ENCODE measurements around the gene DCPS. TPM values are rescaled to one million over a fixed set of nuclear protein-coding genes. Genes with fewer than 3 reads are reported as not detected.
A peak's percentile ranks its signal among the peaks of the same experiment; 100 is the strongest.
"Not testable (repeated sequence)": the region's sequence is repeated elsewhere in the genome, so short reads cannot be mapped to it uniquely, and the experiment has no call there.

DCPS gene
- total RNA-seq, 1 experiment from 2014 or later = 27.8 TPM

GRCh38 chr11:126359431-126360048 is 55.7 kb downstream of the DCPS start:
- no peak for DNase-seq (ENCODE audit: low read depth)

- DNase-seq (ENCODE audit: low read depth) = no peak
Measured at GRCh38 chr11:126360049-126360446, 56.2 kb downstream of the DCPS start.

DNA sequence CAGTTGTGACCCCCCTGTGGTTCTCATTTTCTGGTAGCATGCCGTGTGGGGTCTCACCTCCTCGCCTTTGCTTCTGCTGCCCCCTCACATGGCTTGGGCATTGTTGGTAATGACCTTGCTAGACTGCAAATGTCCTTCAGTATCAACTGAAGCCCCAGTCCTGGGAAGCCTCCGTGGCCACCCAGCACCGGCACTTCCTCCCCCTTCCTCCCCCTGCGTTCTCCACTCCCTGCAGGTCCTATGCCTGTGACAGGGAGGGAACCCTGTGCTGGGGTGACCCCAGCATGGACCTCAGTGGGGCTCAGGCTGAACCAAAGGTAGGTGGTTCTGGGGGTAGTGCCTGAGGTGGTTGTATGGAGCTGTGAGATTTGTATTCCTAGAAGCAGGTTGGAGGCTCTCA is 57.5 kb downstream of the DCPS start:
- DNase-seq (ENCODE audit: low read depth) = no peak

GRCh38 chr11:126362879-126363655 is 59.2 kb downstream of the DCPS start:
- no peak for DNase-seq (ENCODE audit: low read depth)

DNA sequence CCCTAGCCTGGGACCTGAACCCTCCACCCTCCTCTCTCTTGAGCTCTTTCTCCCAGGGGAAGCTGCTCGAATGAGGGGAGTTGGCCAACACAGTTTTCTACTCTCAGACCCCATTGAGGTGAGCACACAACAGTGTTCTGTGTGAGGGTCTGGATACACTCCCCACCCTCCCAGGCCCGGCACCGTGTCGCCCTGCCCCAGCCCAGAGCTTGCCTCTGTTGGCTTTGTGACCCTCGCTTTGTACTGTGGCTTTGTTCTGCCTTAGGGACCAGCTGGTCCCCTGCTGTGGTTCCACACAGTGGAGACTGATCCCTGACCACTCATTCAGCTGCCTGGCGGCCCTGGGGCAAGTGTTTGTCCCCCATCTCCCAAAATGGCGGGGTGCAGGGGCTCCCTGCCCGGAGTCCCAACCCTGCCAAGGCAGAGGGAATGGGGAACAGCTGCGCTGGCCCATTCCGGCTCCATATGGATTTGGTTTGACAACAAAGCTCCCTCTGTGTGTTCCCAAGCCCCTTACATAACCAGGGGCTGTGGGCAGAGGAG is 59.9 kb downstream of the DCPS start:
- DNase-seq (ENCODE audit: low read depth) = no peak

- DNase-seq (ENCODE audit: low read depth) = not testable (repeated sequence)
Measured at GRCh38 chr11:126364735-126365134, 60.9 kb downstream of the DCPS start.

DNA sequence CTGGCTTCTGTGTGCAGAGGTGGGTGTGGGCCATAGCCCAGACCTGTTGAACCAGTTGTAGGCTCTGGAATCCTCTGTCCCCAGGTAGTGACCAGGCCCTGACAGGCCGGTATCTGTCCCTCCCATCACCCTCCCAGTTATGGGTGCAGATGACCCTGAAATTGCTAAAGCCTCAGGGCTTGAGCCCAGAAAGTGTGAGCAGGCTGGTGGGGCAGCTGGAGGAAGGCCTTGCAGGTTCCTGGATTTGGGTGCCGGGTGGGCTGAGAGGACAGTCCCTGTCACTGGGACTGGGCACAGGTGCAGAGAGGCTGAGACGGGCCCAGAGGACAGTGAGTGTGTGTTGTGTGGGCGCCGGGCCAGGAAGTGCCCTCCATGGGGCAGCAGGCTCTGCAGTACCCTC is 61.6 kb downstream of the DCPS start:
- not testable (repeated sequence) for DNase-seq (ENCODE audit: low read depth)

GRCh38 chr11:126366064-126366822 is 62.4 kb downstream of the DCPS start:
- no peak for DNase-seq (ENCODE audit: low read depth)

DNA sequence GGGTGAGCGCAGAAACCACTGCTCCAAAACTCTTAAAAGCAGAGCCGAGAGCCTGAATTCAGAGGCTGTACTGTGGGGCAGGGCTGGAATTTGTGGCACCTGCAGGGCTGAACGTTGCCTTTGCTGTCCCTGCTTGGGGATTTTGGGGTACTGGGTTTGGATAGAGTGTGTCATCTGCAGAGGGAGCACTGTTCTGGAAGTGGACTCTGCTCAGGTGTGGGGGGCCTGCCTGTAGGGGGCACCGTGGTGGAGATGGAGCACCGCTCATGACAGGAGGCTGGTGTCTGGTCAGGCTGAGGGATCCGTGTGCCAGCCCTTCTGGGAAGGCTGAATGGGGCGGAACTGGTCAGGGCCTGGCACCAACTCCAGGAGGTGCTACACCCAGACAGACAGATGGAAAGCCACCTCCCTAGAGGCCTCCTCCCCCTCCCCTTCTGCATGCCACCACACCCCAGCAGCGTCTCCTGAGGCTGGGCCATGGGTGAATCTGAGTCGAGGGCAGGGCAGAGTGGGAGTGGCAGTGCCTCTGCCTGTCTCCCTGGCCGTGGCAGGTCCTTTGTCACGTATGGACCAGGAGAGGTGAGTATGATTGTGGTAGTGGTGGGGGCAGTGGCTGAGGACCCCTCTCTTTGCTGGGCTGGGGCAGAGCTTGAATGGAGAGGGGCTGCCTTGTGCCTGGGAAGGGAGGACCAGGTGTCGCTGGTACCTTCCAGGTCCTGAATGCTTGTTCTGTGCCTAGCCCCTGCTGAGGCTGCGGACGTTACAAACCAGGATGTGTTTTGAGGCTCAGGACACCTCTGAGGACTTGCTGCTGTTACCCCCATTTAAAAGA is 63.2 kb downstream of the DCPS start:
- not testable (repeated sequence) for DNase-seq (ENCODE audit: low read depth)

- not testable (repeated sequence) for DNase-seq (ENCODE audit: low read depth)
Measured at GRCh38 chr11:126367806-126368205, 63.9 kb downstream of the DCPS start.

DNA sequence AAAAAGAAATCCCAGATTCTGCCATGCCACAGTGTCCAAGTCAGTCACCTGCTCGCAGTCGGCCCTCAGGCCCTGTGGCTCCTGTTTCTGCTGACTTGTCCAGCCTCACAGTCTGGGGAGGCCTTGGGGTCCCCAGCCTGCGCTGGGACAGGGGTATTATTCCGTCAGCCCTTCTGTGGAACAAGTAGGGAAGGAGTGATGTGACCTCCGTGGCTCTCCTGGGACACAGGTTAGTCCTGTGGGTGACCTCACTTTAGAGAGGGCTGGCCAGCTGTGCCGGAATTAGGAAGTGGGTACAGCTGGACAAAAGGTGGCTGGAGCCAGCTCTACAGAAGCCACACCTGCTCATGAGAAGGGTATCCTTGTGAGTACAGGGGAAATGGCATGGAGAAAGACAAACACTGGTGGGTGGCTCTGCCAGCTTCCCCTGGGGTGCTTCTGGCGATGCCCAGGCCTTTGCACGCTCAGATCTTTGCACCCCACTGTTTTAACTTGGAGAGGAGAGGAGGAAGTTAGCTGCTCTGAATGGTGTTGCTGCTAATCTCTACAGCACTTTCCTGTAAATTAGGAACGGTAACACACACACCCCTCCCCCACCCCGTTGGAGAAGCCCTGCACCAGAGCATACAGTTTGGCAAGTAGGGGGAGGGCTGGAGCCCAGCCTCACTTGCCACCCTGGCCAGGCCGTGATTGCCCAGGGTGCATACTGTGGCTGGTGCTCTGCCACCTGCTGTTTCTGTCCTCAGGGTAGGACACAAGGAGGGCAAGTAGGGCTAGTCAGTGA is 64.7 kb downstream of the DCPS start:
- DNase-seq (ENCODE audit: low read depth) = not testable (repeated sequence)

DNA sequence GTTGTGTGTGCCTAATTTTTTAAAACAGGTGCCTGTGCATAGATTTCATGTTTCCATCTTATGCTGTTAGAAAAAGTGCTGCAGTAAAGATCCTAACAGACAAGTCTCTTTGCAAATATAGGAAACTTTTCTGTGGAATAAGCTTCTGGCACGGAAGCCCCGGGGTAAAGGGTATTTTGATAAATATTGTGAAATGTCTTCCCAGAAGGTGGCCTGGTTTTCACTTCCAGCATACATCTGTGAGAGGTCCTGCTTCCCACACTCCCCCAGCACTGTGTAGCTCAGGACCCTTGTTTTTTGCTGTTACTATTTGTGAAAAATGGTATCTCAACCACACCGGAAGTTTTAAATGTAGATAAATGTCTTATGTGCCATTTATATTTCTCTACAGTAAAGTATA is 66.2 kb downstream of the DCPS start:
- no peak for DNase-seq (ENCODE audit: low read depth)

DNA sequence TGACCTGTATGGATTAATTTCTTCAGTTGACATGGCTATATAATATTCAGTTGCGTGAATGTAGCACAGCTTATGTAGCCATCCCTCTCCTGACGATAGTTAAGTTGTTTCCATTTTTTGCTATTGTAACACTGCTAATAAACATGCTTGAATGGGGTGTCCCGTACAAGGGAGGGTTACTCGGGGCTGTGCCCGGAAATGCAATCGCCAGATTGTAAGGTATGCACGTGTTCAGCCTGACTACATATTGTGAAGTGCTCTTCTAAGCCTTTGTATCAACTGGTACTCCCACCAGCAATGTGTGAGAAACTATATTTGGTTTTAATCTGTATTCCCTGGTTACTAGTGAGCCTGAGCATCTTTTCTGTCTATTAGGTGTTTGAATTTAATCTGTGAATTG is 67.7 kb downstream of the DCPS start:
- DNase-seq (ENCODE audit: low read depth) = no peak

GRCh38 chr11:126373389-126374066 is 69.7 kb downstream of the DCPS start:
- peak; percentile 82 for DNase-seq (ENCODE audit: low read depth)

GRCh38 chr11:126374562-126375300 is 70.9 kb downstream of the DCPS start:
- DNase-seq (ENCODE audit: low read depth) = not testable (repeated sequence)

- peak; percentile 88 for DNase-seq (ENCODE audit: low read depth)
Measured at GRCh38 chr11:126375726-126376125, 71.9 kb downstream of the DCPS start.

DNA sequence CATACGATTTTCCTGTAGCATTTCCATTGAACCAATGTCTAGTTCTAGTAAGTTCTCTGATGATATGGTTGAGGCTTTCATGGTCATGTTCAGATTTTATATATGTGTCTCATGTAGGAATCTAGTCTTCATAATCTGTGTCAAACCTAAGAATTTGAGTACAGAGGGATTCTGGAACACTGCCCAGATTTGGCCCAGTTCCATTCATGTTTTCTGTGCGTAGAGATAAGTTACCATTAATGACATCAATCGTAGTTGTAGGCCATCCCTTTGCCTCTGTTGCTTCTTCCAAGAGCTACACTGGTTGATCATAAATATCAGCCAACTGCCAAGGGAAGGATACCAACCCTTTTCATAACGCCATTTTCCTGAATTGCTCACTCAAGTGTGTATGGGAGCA is 74.9 kb downstream of the DCPS start:
- no peak for DNase-seq (ENCODE audit: low read depth)

- DNase-seq (ENCODE audit: low read depth) = no peak
Measured at GRCh38 chr11:126380909-126381308, 77.0 kb downstream of the DCPS start.

- DNase-seq (ENCODE audit: low read depth) = not testable (repeated sequence)
Measured at GRCh38 chr11:126381960-126382359, 78.1 kb downstream of the DCPS start.
